ENCODE results near the gene DDX6. TPM values are rescaled to one million over a fixed set of nuclear protein-coding genes. Genes with fewer than 3 reads are reported as not detected.

DDX6 gene
- total and polyA plus RNA-seq, 2 donors (not counting 1 experiment from before 2014, with no cell fraction given): 36.7 to 255 TPM

DNA sequence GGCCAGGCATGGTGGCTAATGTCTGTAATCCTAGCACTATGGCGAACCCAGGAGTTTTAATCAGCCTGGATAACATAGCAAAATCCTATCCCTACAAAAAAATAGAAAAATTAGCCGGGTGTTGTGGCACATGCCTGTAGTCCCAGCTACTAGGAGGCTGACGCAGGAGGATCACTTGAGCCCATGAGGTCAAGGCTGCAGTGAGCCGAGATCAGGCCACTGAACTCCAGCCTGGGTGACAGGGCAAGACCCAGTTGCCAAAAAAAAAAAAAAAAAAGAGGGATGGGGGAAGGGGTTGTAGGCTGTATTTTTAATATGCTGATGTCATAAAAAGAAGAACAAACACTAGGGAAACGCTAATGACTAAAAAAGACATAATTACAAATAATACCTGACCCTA, 12.1 kb downstream of the DDX6 start:
- Mint-ChIP-seq H3K27ac (no peak overlapping the region), H3K4me1 (peaks cover 53% of the 10 kb centered on the region), H3K9me3 (ENCODE audit: insufficient read depth) (no peaks in the 10 kb centered on the region), H3K27me3 (no peaks in the 10 kb centered on the region), H3K4me3 (no peak overlapping the region)
- ATAC-seq (ENCODE audit: low read depth) (no peak), DNase-seq (no peak)
- Histone ChIP-seq H4K20me1 (ENCODE audit: control insufficient read depth, insufficient read depth, low read length, poor library complexity, severe bottlenecking) (peaks cover 99% of the 10 kb centered on the region), H3K4me3 (ENCODE audit: control extremely low read depth in 1 of 5, extremely low read depth in 1 of 5, insufficient read depth in 1 of 5, low read depth in 2 of 5, low read length in 4 of 5) (no peak overlapping the region), H3K4me2 (replicated peaks; ENCODE audit: low read depth, low read length, poor library complexity, severe bottlenecking) (no peak overlapping the region), H3K9me3 (ENCODE audit: control extremely low read depth in 1 of 3, control insufficient read depth in 2 of 3, insufficient read depth in 1 of 3, low read length in 2 of 3) (no peaks in the 10 kb centered on the region), H2AFZ (ENCODE audit: insufficient read depth, low read depth, low read length, poor library complexity, severe bottlenecking) (no peak overlapping the region), H3K79me2 (ENCODE audit: control insufficient read depth, insufficient read depth, low read length) (peaks cover 100% of the 10 kb centered on the region), H3K36me3 (replicated peaks in 1 of 2; ENCODE audit: control extremely low read depth in 1 of 2, control insufficient read depth in 1 of 2, extremely low read depth in 1 of 2, insufficient read depth in 2 of 2, low read length in 1 of 2) (peaks cover 13 to 91% of the 10 kb centered on the region in 2 experiments), H3K9ac (ENCODE audit: low read length) (no peak overlapping the region), H3K27ac (ENCODE audit: low read length in 2 of 2) (peak overlapping the region in 1 of 2 donors; percentile 37), H3K27me3 (replicated peaks in 1 of 4; ENCODE audit: control extremely low read depth in 1 of 4, control insufficient read depth in 3 of 4, insufficient read depth in 4 of 4, low read length in 3 of 4) (no peaks in the 10 kb centered on the region), H3K4me1 (ENCODE audit: control insufficient read depth in 2 of 2, insufficient read depth in 2 of 2, low read length in 2 of 2) (peaks cover 24 to 30% of the 10 kb centered on the region in 2 donors)
- TF ChIP-seq, protein P1, sequence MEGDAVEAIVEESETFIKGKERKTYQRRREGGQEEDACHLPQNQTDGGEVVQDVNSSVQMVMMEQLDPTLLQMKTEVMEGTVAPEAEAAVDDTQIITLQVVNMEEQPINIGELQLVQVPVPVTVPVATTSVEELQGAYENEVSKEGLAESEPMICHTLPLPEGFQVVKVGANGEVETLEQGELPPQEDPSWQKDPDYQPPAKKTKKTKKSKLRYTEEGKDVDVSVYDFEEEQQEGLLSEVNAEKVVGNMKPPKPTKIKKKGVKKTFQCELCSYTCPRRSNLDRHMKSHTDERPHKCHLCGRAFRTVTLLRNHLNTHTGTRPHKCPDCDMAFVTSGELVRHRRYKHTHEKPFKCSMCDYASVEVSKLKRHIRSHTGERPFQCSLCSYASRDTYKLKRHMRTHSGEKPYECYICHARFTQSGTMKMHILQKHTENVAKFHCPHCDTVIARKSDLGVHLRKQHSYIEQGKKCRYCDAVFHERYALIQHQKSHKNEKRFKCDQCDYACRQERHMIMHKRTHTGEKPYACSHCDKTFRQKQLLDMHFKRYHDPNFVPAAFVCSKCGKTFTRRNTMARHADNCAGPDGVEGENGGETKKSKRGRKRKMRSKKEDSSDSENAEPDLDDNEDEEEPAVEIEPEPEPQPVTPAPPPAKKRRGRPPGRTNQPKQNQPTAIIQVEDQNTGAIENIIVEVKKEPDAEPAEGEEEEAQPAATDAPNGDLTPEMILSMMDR (IDR thresholded peaks at IDR 0.05): no peak
- no peak for TF ChIP-seq EZH2 (IDR thresholded peaks at IDR 0.05; ENCODE audit: borderline replicate concordance, insufficient read depth, low read depth, low read length, poor library complexity, severe bottlenecking)
- CTCF ChIA-PET: no interaction called here
- intact Hi-C loops (cut with micrococcal nuclease): no loop called here
- 100% methylated on average over 3 of the region's 5 CpGs for WGBS (ENCODE audit: insufficient coverage)
- POLR2A ChIA-PET: no interaction called here

DNA sequence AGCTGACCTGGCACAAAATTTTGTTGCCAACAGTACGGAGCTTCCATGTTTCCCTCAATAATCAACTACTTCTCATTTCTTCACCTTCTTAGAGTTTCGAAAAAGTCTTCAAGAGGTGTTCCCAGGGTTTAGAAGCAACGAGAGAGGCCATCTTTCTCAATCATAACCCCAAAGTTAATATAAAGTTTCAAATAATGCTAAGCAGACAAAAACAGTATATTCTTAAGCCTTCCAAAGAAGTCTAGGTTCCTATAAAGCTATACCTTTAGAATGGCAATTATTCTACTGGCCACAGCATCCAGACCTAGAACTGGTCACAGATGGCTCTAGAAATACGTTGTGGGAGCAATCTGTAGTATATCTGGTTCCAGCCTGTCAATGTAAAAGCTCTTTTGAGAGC, 16.9 kb downstream of the DDX6 start:
- Histone ChIP-seq H3K4me3 (ENCODE audit: control extremely low read depth in 1 of 5, extremely low read depth in 1 of 5, insufficient read depth in 1 of 5, low read depth in 2 of 5, low read length in 4 of 5) (no peak overlapping the region), H3K79me2 (ENCODE audit: control insufficient read depth, insufficient read depth, low read length) (peaks cover 99% of the 10 kb centered on the region), H4K20me1 (ENCODE audit: control insufficient read depth, insufficient read depth, low read length, poor library complexity, severe bottlenecking) (peaks cover 100% of the 10 kb centered on the region), H2AFZ (ENCODE audit: insufficient read depth, low read depth, low read length, poor library complexity, severe bottlenecking) (no peak overlapping the region), H3K9me3 (ENCODE audit: control extremely low read depth in 1 of 3, control insufficient read depth in 2 of 3, insufficient read depth in 1 of 3, low read length in 2 of 3) (no peaks in the 10 kb centered on the region), H3K4me1 (ENCODE audit: control insufficient read depth in 2 of 2, insufficient read depth in 2 of 2, low read length in 2 of 2) (peaks cover 47 to 49% of the 10 kb centered on the region in 2 donors), H3K4me2 (replicated peaks; ENCODE audit: low read depth, low read length, poor library complexity, severe bottlenecking) (no peak overlapping the region), H3K36me3 (replicated peaks in 1 of 2; ENCODE audit: control extremely low read depth in 1 of 2, control insufficient read depth in 1 of 2, extremely low read depth in 1 of 2, insufficient read depth in 2 of 2, low read length in 1 of 2) (peaks cover 11 to 88% of the 10 kb centered on the region in 2 experiments), H3K27me3 (replicated peaks in 1 of 4; ENCODE audit: control extremely low read depth in 1 of 4, control insufficient read depth in 3 of 4, insufficient read depth in 4 of 4, low read length in 3 of 4) (no peaks in the 10 kb centered on the region), H3K27ac (ENCODE audit: low read length in 2 of 2) (peak overlapping the region in 1 of 2 donors; percentile 54), H3K9ac (ENCODE audit: low read length) (no peak overlapping the region)
- Mint-ChIP-seq H3K27me3 (no peaks in the 10 kb centered on the region), H3K27ac (no peak overlapping the region), H3K9me3 (ENCODE audit: insufficient read depth) (no peaks in the 10 kb centered on the region), H3K4me3 (peak overlapping the region; percentile 19), H3K4me1 (peaks cover 74% of the 10 kb centered on the region)
- POLR2A ChIA-PET: no interaction called here
- no peak for ATAC-seq (ENCODE audit: low read depth)
- DNase-seq: no peak
- TF ChIP-seq, protein P1 (IDR thresholded peaks at IDR 0.05): no peak
- TF ChIP-seq EZH2 (IDR thresholded peaks at IDR 0.05; ENCODE audit: borderline replicate concordance, insufficient read depth, low read depth, low read length, poor library complexity, severe bottlenecking): no peak
- CTCF ChIA-PET: interaction anchor here (0.6 to 0.7 kb wide), 3 partner anchors 15 to 82 kb away, joined by 3 read pairs; no protein-coding TSS in a partner anchor
- 93% methylated on average over 2 of the region's 4 CpGs for WGBS (ENCODE audit: insufficient coverage)
- intact Hi-C loops (cut with micrococcal nuclease): no loop called here

All from B cell (primary cell).